ENCODE measurements around the gene ABCA2.

DNA sequence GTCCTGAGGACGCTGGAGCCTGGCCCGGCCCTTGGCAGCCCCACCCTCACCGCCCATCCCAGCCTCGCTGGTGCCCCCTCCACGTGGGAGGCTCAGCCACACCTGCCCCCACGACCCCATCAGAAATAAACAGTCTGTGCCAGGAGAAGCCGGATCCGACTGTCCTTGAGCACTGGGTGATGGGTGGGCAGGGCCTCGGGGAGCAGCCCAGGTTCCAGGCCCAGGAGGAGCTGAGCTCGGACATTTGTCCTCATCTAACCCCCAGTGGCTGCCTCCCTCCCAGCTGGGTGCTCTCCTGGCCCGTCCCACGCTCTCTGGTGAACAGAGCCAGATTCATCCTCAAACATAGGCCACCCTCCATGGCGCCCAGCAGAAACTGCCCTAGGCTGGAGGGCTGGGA lies 55.3 kb downstream of the ABCA2 start:
- TF ChIP-seq, protein P1, sequence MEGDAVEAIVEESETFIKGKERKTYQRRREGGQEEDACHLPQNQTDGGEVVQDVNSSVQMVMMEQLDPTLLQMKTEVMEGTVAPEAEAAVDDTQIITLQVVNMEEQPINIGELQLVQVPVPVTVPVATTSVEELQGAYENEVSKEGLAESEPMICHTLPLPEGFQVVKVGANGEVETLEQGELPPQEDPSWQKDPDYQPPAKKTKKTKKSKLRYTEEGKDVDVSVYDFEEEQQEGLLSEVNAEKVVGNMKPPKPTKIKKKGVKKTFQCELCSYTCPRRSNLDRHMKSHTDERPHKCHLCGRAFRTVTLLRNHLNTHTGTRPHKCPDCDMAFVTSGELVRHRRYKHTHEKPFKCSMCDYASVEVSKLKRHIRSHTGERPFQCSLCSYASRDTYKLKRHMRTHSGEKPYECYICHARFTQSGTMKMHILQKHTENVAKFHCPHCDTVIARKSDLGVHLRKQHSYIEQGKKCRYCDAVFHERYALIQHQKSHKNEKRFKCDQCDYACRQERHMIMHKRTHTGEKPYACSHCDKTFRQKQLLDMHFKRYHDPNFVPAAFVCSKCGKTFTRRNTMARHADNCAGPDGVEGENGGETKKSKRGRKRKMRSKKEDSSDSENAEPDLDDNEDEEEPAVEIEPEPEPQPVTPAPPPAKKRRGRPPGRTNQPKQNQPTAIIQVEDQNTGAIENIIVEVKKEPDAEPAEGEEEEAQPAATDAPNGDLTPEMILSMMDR (IDR thresholded peaks at IDR 0.05 in 4 of 5, conservative IDR thresholded peaks at IDR 0.05 in 1 of 5), result no peak
- TF ChIP-seq POLR2A (IDR thresholded peaks at IDR 0.05), result no peak
